ENCODE results near the gene TGM1.

The TGM1 gene

DNA sequence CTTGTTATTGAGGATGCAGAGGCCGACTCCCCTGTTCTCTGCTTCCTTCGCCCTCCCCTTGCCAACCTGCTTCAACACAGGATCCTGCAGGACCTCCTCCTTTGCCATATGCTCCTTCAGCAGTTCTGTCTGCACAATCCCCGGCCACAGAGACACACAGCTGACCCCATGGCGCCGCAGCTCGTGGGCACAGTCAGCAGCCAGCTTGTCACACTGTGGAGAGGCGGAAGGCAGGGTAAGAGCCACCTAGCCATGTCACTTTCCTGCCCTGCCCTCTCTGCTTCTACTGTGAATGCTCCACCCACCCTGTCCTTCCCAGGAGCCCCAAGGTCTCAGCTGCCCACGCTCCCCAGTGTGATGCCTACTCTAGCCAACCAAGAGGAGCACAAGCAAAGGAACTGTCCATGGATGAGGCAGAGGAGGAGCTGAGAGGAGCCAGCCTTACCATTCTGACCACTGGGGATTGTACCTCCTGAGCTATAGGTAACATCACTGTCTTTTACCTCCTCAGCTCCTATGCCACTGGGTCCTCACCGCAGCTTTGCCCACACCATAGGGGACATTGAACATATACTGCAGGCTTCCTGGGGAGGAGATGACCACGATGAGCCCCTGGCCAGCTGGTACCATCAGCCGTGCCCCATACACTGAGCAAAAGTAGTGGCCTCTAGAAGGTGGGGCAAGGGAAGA lies 29.3 kb upstream of the TGM1 start:
- DNase-seq (ENCODE audit: low read depth in 3 of 3): no peak

DNA sequence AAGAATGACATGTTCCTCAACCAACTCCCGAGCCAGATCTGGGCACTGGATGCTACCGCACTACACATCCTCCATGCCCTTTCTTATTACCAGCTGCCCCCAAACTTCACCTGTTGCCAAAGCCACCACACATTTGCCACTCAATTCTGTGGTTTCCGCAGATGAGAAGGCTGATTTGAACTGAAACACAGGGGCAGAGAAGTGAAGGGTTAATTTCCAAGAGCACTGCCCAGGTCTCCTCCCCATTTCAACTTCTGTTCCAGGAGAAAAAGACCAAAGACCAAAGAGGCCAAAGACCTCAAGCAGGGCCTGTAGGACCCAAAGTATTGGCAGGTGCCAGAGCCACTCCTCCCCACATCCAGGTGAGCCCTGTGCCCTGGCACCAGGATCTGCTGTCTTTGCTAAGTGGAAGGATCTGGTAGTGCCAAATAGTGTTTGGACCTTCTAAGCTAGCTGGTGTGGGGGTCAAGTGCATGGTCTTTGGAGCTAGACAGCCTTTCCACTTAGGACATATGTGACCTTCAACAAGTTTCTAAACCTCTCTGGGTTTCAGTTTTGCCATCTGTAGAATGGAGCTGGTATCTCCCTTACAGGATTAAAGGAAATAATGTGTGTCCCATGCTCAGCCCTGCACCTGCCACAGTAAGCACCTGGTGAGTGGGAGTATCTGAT lies 28.6 kb upstream of the TGM1 start:
- no peak for DNase-seq (ENCODE audit: low read depth in 3 of 3)

GRCh38 chr14:24290746-24291145 lies 27.8 kb upstream of the TGM1 start:
- DNase-seq (ENCODE audit: low read depth in 3 of 3): no peak

DNA sequence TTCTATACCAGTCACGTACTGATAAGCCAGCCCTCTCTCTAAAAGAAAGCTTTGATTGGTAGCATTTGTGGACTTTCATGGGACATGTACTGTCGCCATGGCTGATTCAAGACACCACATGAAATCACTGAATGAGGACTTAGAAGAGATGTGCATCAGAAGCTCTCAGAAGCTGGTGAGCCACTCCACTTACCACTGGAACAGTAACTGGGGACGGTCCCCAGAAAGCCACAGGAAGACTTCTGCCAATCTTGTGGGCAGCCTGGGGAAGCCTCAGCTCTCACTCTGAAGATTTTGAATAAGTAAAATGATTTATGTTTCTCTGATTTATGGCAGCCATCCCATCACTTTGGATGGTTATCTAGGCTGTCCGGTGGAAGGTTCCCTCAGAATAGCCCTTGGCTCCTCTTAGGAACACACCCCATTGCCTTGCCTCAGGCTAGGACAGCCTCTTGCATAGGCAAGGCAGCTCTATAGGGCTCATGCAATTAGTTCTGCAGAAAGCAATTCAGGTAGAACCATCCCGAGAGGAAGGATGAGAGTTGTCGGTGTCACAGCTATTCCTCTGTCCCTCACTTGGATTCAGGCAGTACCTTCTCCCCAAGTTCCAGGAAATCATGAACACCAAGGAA lies 26.8 kb upstream of the TGM1 start:
- peak in 1 of 3 experiments; percentile 71 for DNase-seq (ENCODE audit: low read depth in 3 of 3)

- no peak for DNase-seq (ENCODE audit: low read depth in 3 of 3)
Measured at GRCh38 chr14:24286996-24287395, 24.0 kb upstream of the TGM1 start.

GRCh38 chr14:24285351-24285750 lies 22.4 kb upstream of the TGM1 start:
- DNase-seq (ENCODE audit: low read depth in 3 of 3): no peak

- DNase-seq (ENCODE audit: low read depth in 3 of 3): no peak
Measured at GRCh38 chr14:24284501-24285035, 21.6 kb upstream of the TGM1 start.

DNA sequence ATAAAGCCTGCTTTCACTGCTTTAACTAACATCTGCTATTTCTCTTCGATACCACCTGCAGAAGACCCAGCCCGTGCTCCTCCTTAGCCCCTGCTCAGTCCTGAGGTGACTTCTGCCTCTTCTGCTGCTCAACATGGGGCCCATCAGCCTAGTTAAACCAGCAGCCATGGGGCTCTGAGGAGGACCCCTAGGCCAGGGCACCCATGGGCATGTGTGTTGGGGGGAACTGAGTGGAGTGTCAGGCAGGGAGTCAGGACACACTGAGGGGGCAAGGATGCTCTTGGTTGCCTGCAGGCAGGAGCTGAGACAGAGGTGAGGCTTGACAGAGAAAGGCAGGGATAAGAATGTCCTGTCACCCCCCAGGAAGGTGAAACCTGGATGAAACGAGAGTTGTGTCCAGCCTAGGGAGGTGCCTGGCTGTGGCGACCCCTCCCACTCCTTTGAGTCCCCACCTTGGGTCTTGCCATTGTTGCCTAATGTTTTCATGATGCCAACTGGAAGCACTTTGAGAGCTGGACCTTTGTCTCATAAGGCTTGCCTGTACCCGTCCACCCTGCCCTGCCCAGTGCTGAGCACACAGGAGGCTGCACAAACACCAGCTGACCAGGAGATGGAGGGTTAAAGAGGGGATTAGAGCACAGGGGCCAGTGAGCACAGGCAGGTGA lies 21.0 kb upstream of the TGM1 start:
- no peak for DNase-seq (ENCODE audit: low read depth in 3 of 3)

DNA sequence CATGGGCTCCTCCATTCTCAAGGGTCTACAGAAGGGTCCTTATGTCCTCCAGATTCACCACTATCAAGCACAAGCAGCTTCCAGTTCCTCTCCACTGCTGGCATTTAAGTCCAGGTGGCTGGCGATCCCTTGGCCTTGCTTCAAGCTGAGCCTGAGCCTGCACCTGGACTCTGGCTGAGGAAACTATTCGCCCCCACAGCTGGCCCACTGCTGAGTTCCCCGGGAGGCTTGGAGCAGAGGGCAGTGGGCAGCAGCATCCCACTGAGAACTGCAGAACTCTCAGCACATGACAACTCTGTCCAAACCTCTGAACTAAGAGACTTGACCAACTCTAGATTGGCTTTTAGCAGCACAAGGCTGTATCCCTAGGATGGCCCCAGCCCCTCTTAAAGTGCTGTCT lies 19.8 kb upstream of the TGM1 start:
- no peak for DNase-seq (ENCODE audit: low read depth in 3 of 3)

- DNase-seq (ENCODE audit: low read depth in 3 of 3): no peak
Measured at GRCh38 chr14:24281636-24282035, 18.7 kb upstream of the TGM1 start.

- no peak for DNase-seq (ENCODE audit: low read depth in 3 of 3)
Measured at GRCh38 chr14:24280797-24281460, 18.0 kb upstream of the TGM1 start.

GRCh38 chr14:24279301-24280186 lies 16.6 kb upstream of the TGM1 start:
- peak in 2 of 3 experiments; percentile 39 to 61 for DNase-seq (ENCODE audit: low read depth in 3 of 3)

- no peak for DNase-seq (ENCODE audit: low read depth in 3 of 3)
Measured at GRCh38 chr14:24278424-24278823, 15.4 kb upstream of the TGM1 start.

GRCh38 chr14:24277606-24278321 lies 14.8 kb upstream of the TGM1 start:
- no peak for DNase-seq (ENCODE audit: low read depth in 3 of 3)

- DNase-seq (ENCODE audit: low read depth in 3 of 3): no peak
Measured at GRCh38 chr14:24277071-24277470, 14.1 kb upstream of the TGM1 start.

- peak; percentile 33 to 43 (median 41) for DNase-seq (ENCODE audit: low read depth in 3 of 3)
Measured at GRCh38 chr14:24274101-24274543, 11.1 kb upstream of the TGM1 start.

- no peak for DNase-seq (ENCODE audit: low read depth in 3 of 3)
Measured at GRCh38 chr14:24273422-24273998, 10.5 kb upstream of the TGM1 start.

GRCh38 chr14:24272467-24272866 lies 9.5 kb upstream of the TGM1 start:
- no peak for DNase-seq (ENCODE audit: low read depth in 3 of 3)

DNA sequence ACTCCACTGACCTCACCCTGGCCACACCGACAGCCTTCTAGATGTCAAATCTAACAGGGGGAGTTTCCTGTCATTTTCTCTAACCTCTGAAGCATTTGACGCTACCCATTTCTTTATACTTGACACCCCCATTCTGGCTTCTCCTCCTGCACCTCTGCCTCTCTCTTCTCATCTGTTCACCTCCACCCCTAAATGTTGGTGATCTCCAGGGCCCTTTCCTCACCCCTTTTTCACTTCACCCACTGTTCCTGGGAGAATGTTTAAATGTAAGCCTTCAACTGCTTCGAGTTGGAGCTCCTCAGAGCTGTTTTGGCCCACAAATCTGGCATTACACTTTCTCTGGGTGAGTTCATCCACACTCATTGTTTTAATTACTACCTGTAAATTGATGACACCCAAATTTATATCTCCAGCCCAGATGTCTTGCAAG lies 8.9 kb upstream of the TGM1 start:
- no peak for DNase-seq (ENCODE audit: low read depth in 3 of 3)

All from stimulated activated CD4-positive, alpha-beta T cell treated with anti-CD3 and anti-CD28 coated beads, TNF-alpha, amount 100 ng/mL, for 24 hours (primary cell).